ENCODE data around the gene LIN7B. TPM values are rescaled to one million over a fixed set of nuclear protein-coding genes. Genes with fewer than 3 reads are reported as not detected.
"Not testable (repeated sequence)": the region's sequence is repeated elsewhere in the genome, so short reads cannot be mapped to it uniquely, and the experiment has no call there.

Gene LIN7B
- total and polyA plus RNA-seq, 5 donors = 18.0 to 33.4 (median 20.9) TPM

DNA sequence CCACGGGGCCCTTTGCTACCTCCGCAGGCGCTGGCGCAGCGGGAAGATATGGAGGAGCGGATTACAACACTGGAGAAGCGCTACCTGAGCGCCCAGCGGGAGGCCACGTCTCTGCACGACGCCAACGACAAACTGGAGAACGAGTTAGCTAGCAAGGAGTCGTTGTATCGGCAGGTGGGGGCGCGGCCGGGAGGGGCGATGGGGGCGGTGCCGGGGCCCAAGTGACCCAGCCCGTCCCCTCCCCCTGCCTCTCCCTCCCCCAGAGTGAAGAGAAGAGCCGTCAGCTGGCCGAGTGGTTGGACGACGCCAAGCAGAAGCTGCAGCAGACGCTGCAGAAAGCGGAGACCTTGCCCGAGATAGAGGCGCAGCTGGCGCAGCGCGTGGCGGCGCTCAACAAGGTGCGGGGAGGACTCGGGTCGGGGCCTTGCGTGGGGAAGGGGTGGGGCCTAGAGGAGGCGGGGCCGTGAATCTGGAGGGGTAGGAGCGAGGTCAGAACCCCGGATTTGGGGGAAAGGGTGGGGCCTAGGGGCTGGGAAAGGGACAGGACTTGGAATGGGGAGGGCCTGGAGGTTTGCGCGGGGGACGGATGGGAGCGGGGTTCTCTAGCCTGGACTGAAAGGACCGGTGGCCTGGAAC lies 18.9 kb downstream of the LIN7B start:
- Histone ChIP-seq H3K4me1 (ENCODE audit: control insufficient read depth, insufficient read depth, low read length) (no peaks in the 10 kb centered on the region), H3K27me3 (ENCODE audit: control insufficient read depth, insufficient read depth) (no peaks in the 10 kb centered on the region), H3K4me3 (ENCODE audit: low read length) (peak overlapping the region; percentile 4), H3K27ac (ENCODE audit: low read length) (no peak overlapping the region), H3K9me3 (ENCODE audit: control insufficient read depth, low read length) (no peaks in the 10 kb centered on the region)
- intact Hi-C loops (cut with DNase I) = no loop called here
- DNase-seq (peak; percentile 75 to 91 (median 88)), ATAC-seq (peak; percentile 19 to 33)
- WGBS = 20% methylated on average over 49 of the region's 49 CpGs

DNA sequence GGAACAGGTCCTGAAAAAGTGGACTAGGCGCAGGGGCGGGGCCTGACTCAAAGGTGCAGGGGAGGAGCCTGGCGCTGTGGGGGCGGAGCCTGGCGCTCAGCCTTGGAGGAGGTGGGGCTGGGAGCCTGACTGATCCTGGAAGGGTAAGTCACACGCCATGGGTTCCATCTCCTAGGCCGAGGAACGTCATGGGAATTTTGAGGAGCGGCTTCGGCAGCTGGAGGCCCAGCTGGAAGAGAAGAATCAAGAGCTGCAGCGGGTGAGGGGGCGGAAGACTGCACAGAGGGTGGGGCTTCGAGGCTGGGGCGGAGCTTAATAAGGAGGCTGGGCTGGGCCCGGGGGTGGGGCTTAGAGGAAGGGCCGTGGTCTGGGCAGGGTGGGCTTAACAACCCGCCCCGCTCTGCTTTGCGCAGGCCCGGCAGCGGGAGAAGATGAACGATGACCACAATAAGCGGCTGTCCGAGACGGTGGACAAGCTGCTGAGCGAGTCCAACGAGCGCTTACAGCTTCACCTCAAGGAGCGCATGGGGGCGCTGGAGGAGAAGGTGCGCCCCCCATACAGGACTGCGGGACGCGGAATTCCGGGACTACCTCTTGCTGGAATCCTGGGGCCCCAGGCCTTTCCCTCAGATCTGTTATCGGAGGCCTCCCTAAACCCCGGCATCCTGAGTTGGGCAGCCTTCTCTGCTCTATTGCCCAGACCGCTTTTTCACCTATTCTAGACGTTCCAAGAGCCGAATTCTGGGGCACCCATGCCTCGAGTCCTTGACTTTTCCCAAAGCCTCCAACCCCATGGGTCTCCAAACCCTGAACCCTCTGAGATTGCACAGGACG lies 19.7 kb downstream of the LIN7B start:
- Histone ChIP-seq H3K9me3 (ENCODE audit: control insufficient read depth, low read length) (no peaks in the 10 kb centered on the region), H3K4me1 (ENCODE audit: control insufficient read depth, insufficient read depth, low read length) (no peaks in the 10 kb centered on the region), H3K27ac (ENCODE audit: low read length) (no peak overlapping the region), H3K27me3 (ENCODE audit: control insufficient read depth, insufficient read depth) (no peaks in the 10 kb centered on the region), H3K4me3 (ENCODE audit: low read length) (peak overlapping the region; percentile 4)
- DNase-seq (peak; percentile 76 to 92 (median 89)), ATAC-seq (peak; percentile 66 to 76)
- intact Hi-C loops (cut with DNase I) = no loop called here
- 43% methylated on average over 42 of the region's 42 CpGs for WGBS

GRCh38 chr19:49135686-49136085 lies 21.5 kb downstream of the LIN7B start:
- intact Hi-C loops (cut with DNase I) = no loop called here
- ATAC-seq = no peak
- H3K27ac ChIP-seq (ENCODE audit: low read length) = peak overlapping the region; percentile 60

DNA sequence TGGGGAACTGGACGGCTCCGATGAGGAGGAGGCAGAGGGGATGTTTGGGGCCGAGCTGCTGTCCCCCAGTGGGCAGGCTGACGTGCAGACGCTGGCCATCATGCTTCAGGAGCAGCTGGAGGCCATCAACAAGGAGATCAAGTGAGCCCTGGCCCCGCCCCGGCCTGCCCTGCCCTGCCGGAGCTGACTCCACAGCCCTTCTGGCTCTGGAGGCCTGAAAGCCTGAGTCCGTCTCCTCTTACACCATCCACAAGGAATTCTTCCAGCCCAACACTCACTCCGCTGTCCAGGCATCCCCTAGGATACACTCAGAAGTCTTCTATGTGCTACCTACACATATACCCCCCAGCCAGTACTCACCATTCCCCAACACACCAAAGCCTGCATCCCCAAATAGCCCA lies 22.6 kb downstream of the LIN7B start:
- peak; percentile 69 to 82 for ATAC-seq
- peak overlapping the region; percentile 55 for H3K27ac ChIP-seq (ENCODE audit: low read length)
- WGBS = 58% methylated on average over 10 of the region's 10 CpGs

More at GRCh38 chr19:49135686-49136085, 21.5 kb downstream of the LIN7B start:
- Histone ChIP-seq H3K4me3 (ENCODE audit: low read length) (no peak overlapping the region), H3K9me3 (ENCODE audit: control insufficient read depth, low read length) (no peaks in the 10 kb centered on the region), H3K27me3 (ENCODE audit: control insufficient read depth, insufficient read depth) (no peaks in the 10 kb centered on the region), H3K4me1 (ENCODE audit: control insufficient read depth, insufficient read depth, low read length) (no peaks in the 10 kb centered on the region)
- WGBS = 88% methylated on average over 5 of the region's 5 CpGs
- peak in 1 of 3 donors; percentile 52 for DNase-seq

DNA sequence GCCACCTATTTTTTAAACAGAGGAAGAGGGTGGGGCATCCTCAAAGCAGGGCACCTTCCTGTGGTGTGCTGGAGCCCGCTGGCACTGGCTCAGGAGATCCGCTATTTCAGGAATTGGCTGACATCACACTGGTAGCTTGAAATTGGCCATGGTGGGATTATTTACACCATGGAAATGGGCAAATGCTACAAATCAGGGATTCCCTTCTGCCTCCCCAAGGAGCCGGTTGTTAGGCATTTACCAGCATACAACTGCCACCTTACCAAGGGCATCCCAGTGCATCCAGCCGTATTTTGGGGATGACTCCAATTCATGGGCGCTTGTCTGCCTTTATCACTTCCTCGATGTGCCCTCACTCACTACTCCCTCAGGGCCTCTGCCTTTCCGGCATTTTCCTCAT lies 26.8 kb downstream of the LIN7B start:
- intact Hi-C loops (cut with DNase I) = loop anchor here in 1 of 4 donors (10.0 kb wide), 1 partner anchor 46 kb away; no protein-coding TSS in a partner anchor
- WGBS = 77% methylated on average over 7 of the region's 7 CpGs
- ATAC-seq = no peak

More for the DNA sequence above, 22.6 kb downstream of the LIN7B start:
- DNase-seq = peak; percentile 90 to 96 (median 95)
- Histone ChIP-seq H3K4me3 (ENCODE audit: low read length) (no peak overlapping the region), H3K27me3 (ENCODE audit: control insufficient read depth, insufficient read depth) (no peaks in the 10 kb centered on the region), H3K4me1 (ENCODE audit: control insufficient read depth, insufficient read depth, low read length) (no peaks in the 10 kb centered on the region), H3K9me3 (ENCODE audit: control insufficient read depth, low read length) (no peaks in the 10 kb centered on the region)
- intact Hi-C loops (cut with DNase I) = no loop called here

GRCh38 chr19:49141352-49141751 lies 27.2 kb downstream of the LIN7B start:
- no peaks in the 10 kb centered on the region for H3K4me1 ChIP-seq (ENCODE audit: control insufficient read depth, insufficient read depth, low read length)
- intact Hi-C loops (cut with DNase I) = loop anchor here in 1 of 4 donors (10.0 kb wide), 1 partner anchor 47 kb away; no protein-coding TSS in a partner anchor
- no peaks in the 10 kb centered on the region for H3K9me3 ChIP-seq (ENCODE audit: control insufficient read depth, low read length)
- DNase-seq = peak in 1 of 3 donors; percentile 24
- no peaks in the 10 kb centered on the region for H3K27me3 ChIP-seq (ENCODE audit: control insufficient read depth, insufficient read depth)
- WGBS = 80% methylated on average over 6 of the region's 6 CpGs
- ATAC-seq = no peak
- no peak overlapping the region for H3K4me3 ChIP-seq (ENCODE audit: low read length)
- H3K27ac ChIP-seq (ENCODE audit: low read length) = no peak overlapping the region

More for the DNA sequence above, 26.8 kb downstream of the LIN7B start:
- Histone ChIP-seq H3K27ac (ENCODE audit: low read length) (no peak overlapping the region), H3K9me3 (ENCODE audit: control insufficient read depth, low read length) (no peaks in the 10 kb centered on the region), H3K4me3 (ENCODE audit: low read length) (no peak overlapping the region), H3K4me1 (ENCODE audit: control insufficient read depth, insufficient read depth, low read length) (no peaks in the 10 kb centered on the region), H3K27me3 (ENCODE audit: control insufficient read depth, insufficient read depth) (no peaks in the 10 kb centered on the region)
- DNase-seq = peak in 1 of 3 donors; percentile 12

DNA sequence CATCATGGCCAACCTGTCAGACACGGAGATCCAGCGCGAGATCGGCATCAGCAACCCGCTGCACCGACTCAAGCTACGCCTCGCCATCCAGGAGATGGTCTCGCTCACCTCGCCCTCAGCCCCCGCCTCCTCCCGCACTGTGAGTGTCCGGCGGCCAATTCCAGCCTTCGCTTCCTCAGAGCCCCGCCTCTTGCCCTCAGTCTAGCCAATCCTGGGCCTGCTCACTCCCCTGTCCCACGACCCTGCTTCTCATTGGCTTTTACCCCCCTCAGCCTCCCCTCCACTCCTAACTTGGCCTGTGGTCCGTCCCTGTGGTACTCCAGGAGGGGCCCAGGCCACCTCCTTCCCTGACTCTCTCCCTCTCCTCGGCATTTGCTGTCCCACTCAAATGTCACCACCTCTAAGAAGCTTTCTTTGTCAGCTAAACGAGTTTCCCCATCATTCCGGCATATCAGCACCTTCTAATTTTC lies 28.7 kb downstream of the LIN7B start:
- peak; percentile 92 to 97 (median 96) for DNase-seq
- H3K9me3 ChIP-seq (ENCODE audit: control insufficient read depth, low read length) = no peaks in the 10 kb centered on the region
- peak overlapping the region; percentile 40 for H3K4me3 ChIP-seq (ENCODE audit: low read length)
- no peaks in the 10 kb centered on the region for H3K27me3 ChIP-seq (ENCODE audit: control insufficient read depth, insufficient read depth)
- intact Hi-C loops (cut with DNase I) = loop anchor here in 1 of 4 donors (10.0 kb wide), 1 partner anchor 48 kb away; no protein-coding TSS in a partner anchor
- no peaks in the 10 kb centered on the region for H3K4me1 ChIP-seq (ENCODE audit: control insufficient read depth, insufficient read depth, low read length)
- H3K27ac ChIP-seq (ENCODE audit: low read length) = no peak overlapping the region
- ATAC-seq = peak; percentile 95 to 97
- WGBS = 2% methylated on average over 21 of the region's 21 CpGs

DNA sequence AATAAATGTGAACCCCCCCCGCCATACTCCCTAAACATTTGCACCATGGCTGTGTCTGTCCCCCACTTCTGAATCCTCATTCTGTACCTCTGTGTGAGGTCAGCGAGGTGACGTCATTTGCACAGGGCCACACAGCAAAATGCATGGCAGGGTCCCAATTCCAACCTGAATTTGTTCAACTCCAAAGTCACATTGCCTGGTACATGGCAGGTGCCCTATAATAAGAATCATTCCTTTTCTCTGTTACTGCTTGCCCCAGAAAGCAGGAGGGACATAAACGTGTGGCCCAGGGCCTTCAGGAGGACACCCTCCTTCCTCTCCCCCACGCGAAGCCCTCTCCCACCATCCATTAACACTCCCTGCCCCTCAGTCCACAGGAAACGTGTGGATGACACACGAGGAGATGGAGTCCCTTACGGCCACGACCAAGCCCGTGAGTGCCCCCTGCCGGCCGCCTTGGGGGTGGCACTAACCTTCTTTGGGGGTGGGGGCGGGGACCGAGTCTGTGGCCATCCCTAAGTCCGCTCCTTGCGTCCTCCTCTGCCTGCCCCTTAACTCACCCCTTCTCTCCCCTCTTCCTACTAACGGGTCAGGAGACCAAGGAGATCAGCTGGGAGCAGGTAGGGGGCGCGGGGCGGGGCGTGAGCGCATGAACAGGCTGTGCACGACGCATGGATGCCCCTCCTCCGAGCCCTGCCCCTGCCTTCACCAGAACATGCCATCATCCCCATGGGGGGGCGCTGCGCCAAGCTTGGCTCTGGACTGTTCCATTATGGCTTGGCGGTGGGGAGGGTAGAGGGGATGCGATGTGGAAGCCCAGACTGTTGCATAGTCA lies 31.6 kb downstream of the LIN7B start:
- no peaks in the 10 kb centered on the region for H3K4me1 ChIP-seq (ENCODE audit: control insufficient read depth, insufficient read depth, low read length)
- H3K9me3 ChIP-seq (ENCODE audit: control insufficient read depth, low read length) = no peaks in the 10 kb centered on the region
- DNase-seq (peak; percentile 86 to 95 (median 94)), ATAC-seq (peak; percentile 9 to 15)
- no peak overlapping the region for H3K4me3 ChIP-seq (ENCODE audit: low read length)
- intact Hi-C loops (cut with DNase I) = loop anchor here in 3 of 4 donors (5.0 to 10.0 kb wide), 2 partner anchors 48 to 51 kb away; no protein-coding TSS in a partner anchor
- no peak overlapping the region for H3K27ac ChIP-seq (ENCODE audit: low read length)
- 10% methylated on average over 30 of the region's 30 CpGs for WGBS
- no peaks in the 10 kb centered on the region for H3K27me3 ChIP-seq (ENCODE audit: control insufficient read depth, insufficient read depth)

GRCh38 chr19:49146408-49146770 lies 32.2 kb downstream of the LIN7B start:
- not testable (repeated sequence) for H3K27ac ChIP-seq (ENCODE audit: low read length); H3K27me3 ChIP-seq (ENCODE audit: control insufficient read depth, insufficient read depth); ATAC-seq; H3K9me3 ChIP-seq (ENCODE audit: control insufficient read depth, low read length); H3K4me3 ChIP-seq (ENCODE audit: low read length); H3K4me1 ChIP-seq (ENCODE audit: control insufficient read depth, insufficient read depth, low read length)
- 30% methylated on average over 7 of the region's 7 CpGs for WGBS
- DNase-seq = peak; percentile 51 to 78 (median 78)
- intact Hi-C loops (cut with DNase I) = loop anchor here in 3 of 4 donors (5.0 to 10.0 kb wide), 2 partner anchors 49 to 52 kb away; no protein-coding TSS in a partner anchor

- Histone ChIP-seq H3K27me3 (ENCODE audit: control insufficient read depth, insufficient read depth) (no peaks in the 10 kb centered on the region), H3K9me3 (ENCODE audit: control insufficient read depth, low read length) (no peaks in the 10 kb centered on the region), H3K4me3 (ENCODE audit: low read length) (peak overlapping the region; percentile 42), H3K4me1 (ENCODE audit: control insufficient read depth, insufficient read depth, low read length) (no peaks in the 10 kb centered on the region), H3K27ac (ENCODE audit: low read length) (peak overlapping the region; percentile 80)
- intact Hi-C loops (cut with DNase I) = loop anchor here in 3 of 4 donors (5.0 to 10.0 kb wide), 2 partner anchors 51 to 53 kb away; no protein-coding TSS in a partner anchor
- DNase-seq = peak; percentile 66 to 73 (median 72)
- ATAC-seq = peak; percentile 1 to 42
- WGBS = 68% methylated on average over 11 of the region's 11 CpGs
Measured at GRCh38 chr19:49148044-49148682, 34.0 kb downstream of the LIN7B start.

Measured in right cardiac atrium (tissue), 5 donors.